SK-N-DZ (cell line): ENCODE measurements around the gene GYG2.
"Not testable (repeated sequence)": the region's sequence is repeated elsewhere in the genome, so short reads cannot be mapped to it uniquely, and the experiment has no call there.

Experiments used
- DNase-seq: peaks from one replicate; pipeline ENCODE4 v3.0.0-alpha.2; 2015; ENCODE audit warnings: low spot score

The GYG2 gene

GRCh38 chrX:2867206-2867605, 38.5 kb downstream of the GYG2 start:
- DNase-seq: no peak

- no peak for DNase-seq
Observed at GRCh38 chrX:2870650-2871049, 41.9 kb downstream of the GYG2 start.

- DNase-seq: no peak
Observed at GRCh38 chrX:2871831-2872230, 43.1 kb downstream of the GYG2 start.

- DNase-seq: no peak
Observed at GRCh38 chrX:2872671-2873277, 44.0 kb downstream of the GYG2 start.

- no peak for DNase-seq
Observed at GRCh38 chrX:2874222-2875135, 45.7 kb downstream of the GYG2 start.

- no peak for DNase-seq
Observed at GRCh38 chrX:2875136-2875481, 46.4 kb downstream of the GYG2 start.

GRCh38 chrX:2875798-2876399, 47.2 kb downstream of the GYG2 start:
- DNase-seq: no peak

GRCh38 chrX:2878563-2878962, 49.8 kb downstream of the GYG2 start:
- no peak for DNase-seq

GRCh38 chrX:2879670-2880069, 50.9 kb downstream of the GYG2 start:
- DNase-seq: no peak

GRCh38 chrX:2883770-2884169, 55.0 kb downstream of the GYG2 start:
- no peak for DNase-seq

- DNase-seq: no peak
Observed at GRCh38 chrX:2888309-2888708, 59.6 kb downstream of the GYG2 start.

- no peak for DNase-seq
Observed at GRCh38 chrX:2889045-2889605, 60.4 kb downstream of the GYG2 start.

- peak; percentile 59 for DNase-seq
Observed at GRCh38 chrX:2889706-2890490, 61.2 kb downstream of the GYG2 start.

- not testable (repeated sequence) for DNase-seq
Observed at GRCh38 chrX:2890536-2891460, 62.1 kb downstream of the GYG2 start.

- DNase-seq: no peak
Observed at GRCh38 chrX:2892816-2893215, 64.1 kb downstream of the GYG2 start.

- peak; percentile 98 for DNase-seq
Observed at GRCh38 chrX:2894885-2895292, 66.2 kb downstream of the GYG2 start.

- no peak for DNase-seq
Observed at GRCh38 chrX:2897311-2897689, 68.6 kb downstream of the GYG2 start.

GRCh38 chrX:2897690-2898623, 69.2 kb downstream of the GYG2 start:
- peak; percentile 67 for DNase-seq

GRCh38 chrX:2898846-2899512, 70.2 kb downstream of the GYG2 start:
- no peak for DNase-seq
